RCC 7860 (cell line): ENCODE data around the gene RBP4.
"Not testable (repeated sequence)": the region's sequence is repeated elsewhere in the genome, so short reads cannot be mapped to it uniquely, and the experiment has no call there.

Experiments used
- DNase-seq: peaks from one replicate; pipeline ENCODE4 v3.0.0-alpha.2; 2015; ENCODE audit warnings: low spot score
- FAIRE-seq: peaks from 2 replicates; lab custom pipeline; 2012; peaks lifted over from hg19 to GRCh38; lab: Jason Lieb, UNC

The RBP4 gene

GRCh38 chr10:93567277-93568104 is 33.5 kb downstream of the RBP4 start:
- FAIRE-seq, result no peak
- no peak for DNase-seq

- DNase-seq, result no peak
- no peak for FAIRE-seq
Observed at GRCh38 chr10:93566435-93567276, 34.4 kb downstream of the RBP4 start, which contains the start of gene FFAR4. Gene FFAR4 (plus strand): TSS chr10:93566665. CDS start chr10:93566721, 56 bp downstream.

- FAIRE-seq (no peak), DNase-seq (no peak)
Observed at GRCh38 chr10:93565446-93565845, 35.6 kb downstream of the RBP4 start.

- DNase-seq (no peak), FAIRE-seq (no peak)
Observed at GRCh38 chr10:93560541-93560940, 40.5 kb downstream of the RBP4 start.

- no peak for DNase-seq
- FAIRE-seq, result no peak
Observed at GRCh38 chr10:93559490-93559889, 41.5 kb downstream of the RBP4 start.

GRCh38 chr10:93554760-93555432 is 46.1 kb downstream of the RBP4 start:
- peak; percentile 34 for DNase-seq
- FAIRE-seq, result no peak

- DNase-seq (no peak), FAIRE-seq (no peak)
Observed at GRCh38 chr10:93554316-93554663, 46.7 kb downstream of the RBP4 start.

- FAIRE-seq, result no peak
- no peak for DNase-seq
Observed at GRCh38 chr10:93553482-93554315, 47.3 kb downstream of the RBP4 start.

GRCh38 chr10:93552780-93553179 is 48.3 kb downstream of the RBP4 start:
- no peak for FAIRE-seq
- no peak for DNase-seq

- DNase-seq (no peak), FAIRE-seq (no peak)
Observed at GRCh38 chr10:93550606-93551005, 50.4 kb downstream of the RBP4 start.

- FAIRE-seq (no peak), DNase-seq (no peak)
Observed at GRCh38 chr10:93548376-93549071, 52.5 kb downstream of the RBP4 start.

GRCh38 chr10:93547522-93547921 is 53.5 kb downstream of the RBP4 start:
- FAIRE-seq, result no peak
- DNase-seq, result no peak

- FAIRE-seq, DNase-seq: not testable (repeated sequence)
Observed at GRCh38 chr10:93546995-93547394, 54.0 kb downstream of the RBP4 start.

GRCh38 chr10:93542358-93542791 is 58.7 kb downstream of the RBP4 start:
- FAIRE-seq (no peak), DNase-seq (no peak)
